Vagina (tissue), 2 donors: ENCODE measurements around the gene CBR3. TPM values are rescaled to one million over a fixed set of nuclear protein-coding genes. Genes with fewer than 3 reads are reported as not detected.

Experiments
- DNase-seq, 2 donors: peaks; one replicate each; pipeline ENCODE4 v3.0.0-alpha.2; 2017; ENCODE audit errors: extremely low spot score in 2 of 2
- H3K27ac ChIP-seq: fragments of 200-600 bp; sonication (generic); one replicate; pipeline ENCODE4 v1.5.1; 2019
- H3K27me3 ChIP-seq: fragments of 200-600 bp; sonication (generic); one replicate; pipeline ENCODE4 v1.5.1; 2019
- H3K36me3 ChIP-seq, 2 donors: fragments of 200-600 bp; sonication (generic); one replicate each; pipeline ENCODE4 v1.5.1; 2017 to 2019
- H3K4me1 ChIP-seq: fragments of 200-600 bp; sonication (generic); one replicate; pipeline ENCODE4 v1.5.1; 2019
- H3K4me3 ChIP-seq, 2 donors: fragments of 200-600 bp; sonication (generic); 1 replicate in 1 of 2; 2 replicates in 1 of 2; pipeline ENCODE4 v1.5.1; 2016 to 2019
- H3K9me3 ChIP-seq: fragments of 200-600 bp; sonication (generic); one replicate; pipeline ENCODE4 v1.5.1; 2019
- CTCF ChIP-seq, 3 experiments: fragments of 450-650 bp in 2 of 3; fragments of 200-600 bp in 1 of 3; sonication (generic) in 1 of 3; IDR thresholded peaks; one replicate each; pipeline ENCODE4 v1.5.1; 2017 to 2019; ENCODE audit warnings: antibody characterized with exemption in 3 of 3, mild to moderate bottlenecking in 2 of 3, moderate library complexity in 2 of 3
- POLR2A ChIP-seq, 2 donors: fragments of 450-650 bp; IDR thresholded peaks; one replicate each; pipeline ENCODE4 v1.6.1; 2017; ENCODE audit warnings: antibody characterized with exemption in 2 of 2, mild to moderate bottlenecking in 2 of 2, moderate library complexity in 2 of 2
- POLR2AphosphoS5 ChIP-seq, 2 donors: sonication (generic); formaldehyde crosslinking; IDR thresholded peaks; one replicate each; pipeline ENCODE4 v1.9.0; 2017; ENCODE audit warnings: antibody characterized with exemption in 2 of 2, mild to moderate bottlenecking in 2 of 2, low read depth in 1 of 2; ENCODE audit not compliant: insufficient read depth in 1 of 2
- intact Hi-C: fragments of 100-400 bp; cut with DNase I; formaldehyde crosslinking; loops from one replicate; pipeline ENCODE4 v1.15.1; 2023
- total RNA-seq: library from RNA; depleted of rRNA; stranded (reverse); fragments of >200 nt; gene quantifications from one replicate; pipeline ENCODE4 v1.2.3, GENCODE V29; 2016

Gene CBR3
- total RNA-seq, 1 donor from 2014 or later = 45.2 TPM

GRCh38 chr21:36109868-36110267, 25.0 kb upstream of the CBR3 start:
- DNase-seq = no peak
- intact Hi-C loops = no loop called here
- no peak for TF ChIP-seq POLR2AphosphoS5 (IDR thresholded peaks at IDR 0.05; ENCODE audit: insufficient read depth in 1 of 2, low read depth in 1 of 2)
- Histone ChIP-seq H3K27me3 (no peaks in the 10 kb centered on the region), H3K36me3 (no peaks in the 10 kb centered on the region), H3K4me1 (peaks cover 12% of the 10 kb centered on the region), H3K27ac (no peak overlapping the region), H3K4me3 (no peak overlapping the region), H3K9me3 (no peaks in the 10 kb centered on the region)

- peaks cover 9% of the 10 kb centered on the region for H3K4me1 ChIP-seq
- DNase-seq = no peak
- no peak for TF ChIP-seq POLR2A (IDR thresholded peaks at IDR 0.05)
- TF ChIP-seq CTCF (IDR thresholded peaks at IDR 0.05) = no peak
- no peak for TF ChIP-seq POLR2AphosphoS5 (IDR thresholded peaks at IDR 0.05; ENCODE audit: insufficient read depth in 1 of 2, low read depth in 1 of 2)
- no peaks in the 10 kb centered on the region for H3K27me3 ChIP-seq
- intact Hi-C loops = no loop called here
- no peaks in the 10 kb centered on the region for H3K9me3 ChIP-seq
- H3K36me3 ChIP-seq = no peaks in the 10 kb centered on the region
- no peak overlapping the region for H3K27ac ChIP-seq
- H3K4me3 ChIP-seq = no peak overlapping the region
Measured at GRCh38 chr21:36111238-36111637, 23.6 kb upstream of the CBR3 start.

- Histone ChIP-seq H3K9me3 (no peaks in the 10 kb centered on the region), H3K4me1 (peaks cover 9% of the 10 kb centered on the region), H3K36me3 (no peaks in the 10 kb centered on the region), H3K4me3 (peak overlapping the region in 1 of 2 donors; percentile 33), H3K27me3 (no peaks in the 10 kb centered on the region), H3K27ac (peak overlapping the region; percentile 70)
- no peak for DNase-seq
- TF ChIP-seq POLR2A (IDR thresholded peaks at IDR 0.05) (no peak), POLR2AphosphoS5 (IDR thresholded peaks at IDR 0.05; ENCODE audit: insufficient read depth in 1 of 2, low read depth in 1 of 2) (peak in 1 of 2 donors; percentile 32)
- intact Hi-C loops = no loop called here
Measured at GRCh38 chr21:36113647-36114428, 21.0 kb upstream of the CBR3 start.

GRCh38 chr21:36115138-36115730, 19.6 kb upstream of the CBR3 start:
- Histone ChIP-seq H3K4me1 (peaks cover 9% of the 10 kb centered on the region), H3K27me3 (no peaks in the 10 kb centered on the region), H3K27ac (no peak overlapping the region), H3K4me3 (no peak overlapping the region), H3K36me3 (no peaks in the 10 kb centered on the region), H3K9me3 (no peaks in the 10 kb centered on the region)
- DNase-seq = no peak
- intact Hi-C loops = no loop called here
- TF ChIP-seq POLR2A (IDR thresholded peaks at IDR 0.05) (no peak), POLR2AphosphoS5 (IDR thresholded peaks at IDR 0.05; ENCODE audit: insufficient read depth in 1 of 2, low read depth in 1 of 2) (no peak), CTCF (IDR thresholded peaks at IDR 0.05) (no peak)

- Histone ChIP-seq H3K4me1 (peaks cover 9% of the 10 kb centered on the region), H3K27me3 (no peaks in the 10 kb centered on the region), H3K9me3 (no peaks in the 10 kb centered on the region), H3K36me3 (no peaks in the 10 kb centered on the region), H3K27ac (no peak overlapping the region), H3K4me3 (no peak overlapping the region)
- TF ChIP-seq CTCF (IDR thresholded peaks at IDR 0.05) = no peak
- TF ChIP-seq POLR2AphosphoS5 (IDR thresholded peaks at IDR 0.05; ENCODE audit: insufficient read depth in 1 of 2, low read depth in 1 of 2) = peak in 1 of 2 donors; percentile 63
- DNase-seq = no peak
- intact Hi-C loops = no loop called here
Measured at GRCh38 chr21:36117286-36117741, 17.6 kb upstream of the CBR3 start.
